HEK293T (cell line): ENCODE measurements around the gene SLC45A1.

ENCODE experiments used
- CTCF ChIA-PET: fragments of 350-600 bp; formaldehyde crosslinking; extraction: SDS; loops from one replicate; lab custom pipeline; 2021; ENCODE audit warnings: antibody characterized with exemption, inconsistent platforms; lab: Yijun Ruan, JAX
- POLR2A ChIA-PET: fragments of 350-600 bp; formaldehyde crosslinking; extraction: SDS; loops from one replicate; lab custom pipeline; 2020; ENCODE audit warnings: antibody characterized with exemption, inconsistent platforms; lab: Yijun Ruan, JAX
- DNase-seq: peaks from one replicate; pipeline ENCODE4 v3.0.0; 2012; ENCODE audit warnings: mixed read lengths; ENCODE audit errors: extremely low spot score
- ARNT ChIP-seq: fragments of 450-650 bp; IDR thresholded peaks from 2 replicates; pipeline ENCODE4 v1.6.1; 2017; ENCODE audit warnings: mild to moderate bottlenecking
- BHLHE40 ChIP-seq: fragments of 450-650 bp; IDR thresholded peaks from 2 replicates; pipeline ENCODE4 v1.6.1; 2016; ENCODE audit warnings: mild to moderate bottlenecking, moderate library complexity, borderline replicate concordance
- CTBP1 ChIP-seq: fragments of 450-650 bp; IDR thresholded peaks from 2 replicates; pipeline ENCODE4 v1.6.1; 2016; ENCODE audit warnings: borderline replicate concordance
- ELF4 ChIP-seq: fragments of 450-650 bp; IDR thresholded peaks from 2 replicates; pipeline ENCODE4 v1.6.1; 2017; ENCODE audit warnings: antibody characterized with exemption
- FOXA1 ChIP-seq: fragments of 450-650 bp; IDR thresholded peaks from 2 replicates; pipeline ENCODE4 v1.6.1; 2016; ENCODE audit warnings: mild to moderate bottlenecking
- FOXK2 ChIP-seq: fragments of 450-650 bp; IDR thresholded peaks from 2 replicates; pipeline ENCODE4 v1.6.1; 2016; ENCODE audit warnings: mild to moderate bottlenecking
- FOXM1 ChIP-seq: fragments of 450-650 bp; IDR thresholded peaks from 2 replicates; pipeline ENCODE4 v1.6.1; 2017; ENCODE audit warnings: mild to moderate bottlenecking, borderline replicate concordance
- HDGF ChIP-seq: fragments of 450-650 bp; IDR thresholded peaks from 2 replicates; pipeline ENCODE4 v1.6.1; 2017; ENCODE audit warnings: antibody characterized with exemption, borderline replicate concordance
- L3MBTL2 ChIP-seq: fragments of 450-650 bp; conservative IDR thresholded peaks from 2 replicates; pipeline ENCODE4 v1.6.1; 2016; ENCODE audit warnings: mild to moderate bottlenecking
- LEF1 ChIP-seq: fragments of 450-650 bp; IDR thresholded peaks from 2 replicates; pipeline ENCODE4 v1.6.1; 2017; ENCODE audit warnings: mild to moderate bottlenecking, borderline replicate concordance
- NFRKB ChIP-seq: fragments of 450-650 bp; IDR thresholded peaks from 2 replicates; pipeline ENCODE4 v1.6.1; 2016; ENCODE audit warnings: mild to moderate bottlenecking, moderate library complexity
- SP1 ChIP-seq: fragments of 450-650 bp; IDR thresholded peaks from 2 replicates; pipeline ENCODE4 v1.6.1; 2017
- SUZ12 ChIP-seq: fragments of 450-650 bp; IDR thresholded peaks from 2 replicates; pipeline ENCODE4 v1.6.1; 2016; ENCODE audit warnings: mild to moderate bottlenecking
- TARDBP ChIP-seq: fragments of 450-650 bp; IDR thresholded peaks from 2 replicates; pipeline ENCODE4 v1.6.1; 2016
- ZNF384 ChIP-seq: fragments of 450-650 bp; IDR thresholded peaks from 2 replicates; pipeline ENCODE4 v1.6.1; 2016
- TF ChIP-seq, protein P1 (sequence below): fragments of 450-650 bp; IDR thresholded peaks from 2 replicates; pipeline ENCODE4 v1.6.1; 2016

Gene SLC45A1

DNA sequence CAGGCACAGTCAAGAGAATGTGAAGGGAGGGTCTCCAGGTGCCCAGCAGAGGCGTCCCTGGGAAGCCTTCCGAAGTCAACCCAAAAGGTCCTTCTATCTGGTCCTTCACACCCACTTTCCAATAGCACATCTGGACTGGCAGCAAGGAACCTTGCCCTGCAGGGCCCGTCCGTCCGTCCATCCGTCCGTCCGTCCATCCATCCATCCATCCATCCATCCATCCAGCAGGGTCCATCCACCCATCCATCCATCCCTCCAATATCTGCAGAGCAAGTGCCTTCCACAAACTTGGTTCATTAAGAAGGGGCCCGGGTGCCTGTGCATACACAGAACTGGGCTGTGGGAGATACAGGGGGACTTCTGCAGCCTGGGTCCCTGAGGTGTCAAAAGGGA lies 31.6 kb downstream of the SLC45A1 start:
- DNase-seq: no peak
- ChIA-PET CTCF (interaction anchor here (0.8 to 1.3 kb wide), 5 partner anchors 18 to 332 kb away, joined by 3 to 5 read pairs (median 3); no protein-coding TSS in a partner anchor), POLR2A (no interaction called here)
- TF ChIP-seq SP1: no peak

- ChIA-PET POLR2A (interaction anchor here (0.6 kb wide), 1 partner anchor 333 kb away, joined by 3 read pairs; no protein-coding TSS in a partner anchor), CTCF (interaction anchor here (0.7 to 0.9 kb wide), 3 partner anchors 16 to 319 kb away, joined by 3 to 4 read pairs (median 3); no protein-coding TSS in a partner anchor)
- DNase-seq: no peak
- no peak for TF ChIP-seq L3MBTL2
- TF ChIP-seq ARNT: no peak
- no peak for TF ChIP-seq ELF4
- TF ChIP-seq SUZ12: no peak
- no peak for TF ChIP-seq SP1
- no peak for TF ChIP-seq FOXK2
- TF ChIP-seq FOXA1: no peak
- no peak for TF ChIP-seq CTBP1
- TF ChIP-seq TARDBP: no peak
- no peak for TF ChIP-seq BHLHE40
- TF ChIP-seq, protein P1, sequence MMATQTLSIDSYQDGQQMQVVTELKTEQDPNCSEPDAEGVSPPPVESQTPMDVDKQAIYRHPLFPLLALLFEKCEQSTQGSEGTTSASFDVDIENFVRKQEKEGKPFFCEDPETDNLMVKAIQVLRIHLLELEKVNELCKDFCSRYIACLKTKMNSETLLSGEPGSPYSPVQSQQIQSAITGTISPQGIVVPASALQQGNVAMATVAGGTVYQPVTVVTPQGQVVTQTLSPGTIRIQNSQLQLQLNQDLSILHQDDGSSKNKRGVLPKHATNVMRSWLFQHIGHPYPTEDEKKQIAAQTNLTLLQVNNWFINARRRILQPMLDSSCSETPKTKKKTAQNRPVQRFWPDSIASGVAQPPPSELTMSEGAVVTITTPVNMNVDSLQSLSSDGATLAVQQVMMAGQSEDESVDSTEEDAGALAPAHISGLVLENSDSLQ: no peak
- no peak for TF ChIP-seq HDGF
- TF ChIP-seq NFRKB: no peak
Measured at GRCh38 chr1:8349961-8350360, 32.0 kb downstream of the SLC45A1 start.

GRCh38 chr1:8350914-8351684 lies 33.2 kb downstream of the SLC45A1 start:
- POLR2A ChIA-PET: no interaction called here
- TF ChIP-seq SP1 (no peak), FOXA1 (no peak), FOXK2 (no peak), TARDBP (no peak), ELF4 (no peak), SUZ12 (no peak)
- CTCF ChIA-PET: interaction anchor here (0.7 to 1.8 kb wide), 3 partner anchors 13 to 334 kb away, joined by 3 to 6 read pairs (median 4); no protein-coding TSS in a partner anchor

DNA sequence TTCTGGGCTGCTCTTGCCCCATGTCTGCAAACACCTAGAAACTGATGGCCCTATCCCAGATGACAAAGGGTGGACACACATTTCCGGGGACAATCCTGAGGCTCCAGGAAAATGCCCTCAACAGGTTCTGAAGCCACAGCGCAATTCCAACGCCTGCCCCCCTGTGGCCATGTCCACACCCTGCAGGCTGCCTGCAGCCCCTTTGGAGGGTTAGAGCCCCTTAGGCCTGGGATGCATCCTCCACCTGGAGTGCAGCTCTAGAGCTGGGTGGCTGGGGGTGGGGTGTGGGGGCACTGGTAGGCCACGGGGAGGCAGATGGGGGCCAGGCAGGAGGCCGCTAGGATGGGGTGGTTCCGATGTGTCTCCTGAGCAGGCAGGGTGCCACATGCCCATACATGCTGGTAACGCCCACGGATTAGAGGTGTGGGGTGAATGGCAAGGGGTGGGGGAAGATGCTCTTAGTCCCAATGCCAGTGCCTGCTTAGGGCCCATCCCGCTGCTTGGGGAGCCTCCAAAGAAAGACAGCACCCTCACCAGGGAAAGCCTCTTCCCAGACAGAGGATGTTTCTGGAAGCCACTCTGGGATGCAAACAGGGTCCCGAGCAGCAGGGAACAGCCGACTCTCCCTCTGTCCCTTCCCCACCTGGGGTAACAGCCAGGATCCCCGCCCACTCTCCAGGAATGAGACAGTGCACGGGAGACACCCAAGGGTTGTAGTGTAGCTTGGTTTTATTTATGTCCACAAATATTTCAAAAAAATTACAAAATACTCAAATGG lies 34.0 kb downstream of the SLC45A1 start:
- POLR2A ChIA-PET: no interaction called here
- TF ChIP-seq HDGF (no peak), FOXA1 (no peak), ARNT (no peak), NFRKB (no peak)
- TF ChIP-seq, protein P1: no peak
- DNase-seq: peak; percentile 67
- CTCF ChIA-PET: interaction anchor here (1.2 to 1.8 kb wide), 3 partner anchors 12 to 377 kb away, joined by 3 to 6 read pairs (median 5); no protein-coding TSS in a partner anchor

More at GRCh38 chr1:8350914-8351684, 33.2 kb downstream of the SLC45A1 start:
- DNase-seq: no peak

DNA sequence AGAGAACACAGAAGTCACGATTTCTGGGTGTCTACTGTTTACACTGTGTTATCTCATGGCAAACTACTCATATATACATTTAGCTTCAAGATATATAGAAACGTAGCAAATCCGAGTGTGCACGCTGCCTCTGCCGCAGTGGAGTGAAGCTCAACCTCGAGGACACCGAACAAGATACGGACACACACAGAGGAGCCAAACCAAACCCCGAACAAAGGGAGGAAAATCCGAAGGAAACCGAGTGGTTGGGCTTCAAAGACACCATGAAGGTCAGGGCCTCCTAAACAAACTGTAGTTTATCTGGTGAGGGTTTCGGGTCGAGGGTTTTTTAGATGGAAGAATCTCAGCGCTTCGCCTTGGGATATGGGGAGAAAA lies 34.5 kb downstream of the SLC45A1 start:
- CTCF ChIA-PET: interaction anchor here (1.2 to 1.8 kb wide), 2 partner anchors 12 to 377 kb away, joined by 5 to 6 read pairs; no protein-coding TSS in a partner anchor
- no peak for DNase-seq
- TF ChIP-seq ELF4 (no peak), SP1 (no peak), CTBP1 (no peak), FOXM1 (no peak)
- POLR2A ChIA-PET: no interaction called here

DNA sequence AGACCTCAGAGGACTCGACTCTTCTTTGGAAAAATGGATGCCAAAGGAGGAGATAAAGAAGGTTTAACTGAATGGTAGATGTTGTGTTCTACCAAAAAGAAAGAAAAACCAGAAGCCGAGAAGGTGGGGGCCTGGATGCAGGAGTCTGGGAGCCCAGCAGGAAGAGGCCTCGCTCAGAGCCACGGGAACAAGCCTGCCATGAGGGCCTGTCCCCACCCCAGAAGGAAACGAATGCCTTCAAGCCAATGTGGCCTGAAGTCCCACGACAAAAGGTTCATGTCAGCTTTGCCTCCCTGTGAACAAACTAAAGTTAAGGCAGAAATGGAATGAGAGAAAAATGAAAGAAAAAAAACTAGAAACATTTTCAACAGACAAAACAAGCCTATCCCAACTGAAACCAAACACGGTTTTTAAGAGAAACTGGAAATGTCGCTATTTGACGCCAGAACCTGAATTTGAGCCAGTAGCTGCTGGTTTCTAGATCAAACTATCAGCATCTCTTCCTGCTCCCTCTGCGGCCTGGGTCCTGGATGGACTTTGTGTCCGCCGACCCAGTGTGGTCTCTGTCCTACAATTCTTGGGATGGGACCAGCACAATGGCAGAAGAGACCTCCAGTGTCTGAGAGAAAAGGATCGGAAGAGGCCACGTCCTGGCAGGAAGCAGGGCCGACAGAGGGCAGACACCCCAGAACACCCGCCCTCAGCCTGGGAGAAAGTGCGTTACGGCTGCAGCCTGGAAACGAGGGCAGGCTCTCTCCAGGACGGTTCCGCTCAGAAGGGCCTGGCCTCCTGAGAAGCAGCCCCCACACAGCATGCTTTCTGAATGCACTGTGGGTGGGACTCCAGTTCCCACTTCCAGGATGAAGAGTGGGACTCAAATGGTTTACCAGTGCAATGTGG lies 35.2 kb downstream of the SLC45A1 start:
- TF ChIP-seq L3MBTL2 (no peak), HDGF (no peak), CTBP1 (no peak), FOXK2 (no peak), ARNT (no peak), LEF1 (no peak), ZNF384 (no peak), NFRKB (no peak), BHLHE40 (no peak), SP1 (no peak), ELF4 (no peak), FOXA1 (no peak), FOXM1 (no peak), TARDBP (no peak), SUZ12 (no peak)
- TF ChIP-seq, protein P1: no peak
- CTCF ChIA-PET: interaction anchor here (1.2 to 1.8 kb wide), 2 partner anchors 11 to 378 kb away, joined by 5 to 6 read pairs; no protein-coding TSS in a partner anchor
- POLR2A ChIA-PET: no interaction called here
- no peak for DNase-seq
